Myocyte (in vitro differentiated cells): ENCODE results near the gene ANKMY1. TPM values are rescaled to one million over a fixed set of nuclear protein-coding genes. Genes with fewer than 3 reads are reported as not detected.

Source experiments
- DNase-seq: peaks from one replicate; pipeline ENCODE4 v3.0.0-alpha.2; 2012; ENCODE audit warnings: low read depth
- total RNA-seq: library from RNA; depleted of rRNA; stranded (reverse); fragments of >200 nt; gene quantifications from 2 replicates; pipeline ENCODE4 v1.2.3, GENCODE V29; 2014

Gene ANKMY1
- total RNA-seq, 1 donor from 2014 or later: 5.3 TPM

DNA sequence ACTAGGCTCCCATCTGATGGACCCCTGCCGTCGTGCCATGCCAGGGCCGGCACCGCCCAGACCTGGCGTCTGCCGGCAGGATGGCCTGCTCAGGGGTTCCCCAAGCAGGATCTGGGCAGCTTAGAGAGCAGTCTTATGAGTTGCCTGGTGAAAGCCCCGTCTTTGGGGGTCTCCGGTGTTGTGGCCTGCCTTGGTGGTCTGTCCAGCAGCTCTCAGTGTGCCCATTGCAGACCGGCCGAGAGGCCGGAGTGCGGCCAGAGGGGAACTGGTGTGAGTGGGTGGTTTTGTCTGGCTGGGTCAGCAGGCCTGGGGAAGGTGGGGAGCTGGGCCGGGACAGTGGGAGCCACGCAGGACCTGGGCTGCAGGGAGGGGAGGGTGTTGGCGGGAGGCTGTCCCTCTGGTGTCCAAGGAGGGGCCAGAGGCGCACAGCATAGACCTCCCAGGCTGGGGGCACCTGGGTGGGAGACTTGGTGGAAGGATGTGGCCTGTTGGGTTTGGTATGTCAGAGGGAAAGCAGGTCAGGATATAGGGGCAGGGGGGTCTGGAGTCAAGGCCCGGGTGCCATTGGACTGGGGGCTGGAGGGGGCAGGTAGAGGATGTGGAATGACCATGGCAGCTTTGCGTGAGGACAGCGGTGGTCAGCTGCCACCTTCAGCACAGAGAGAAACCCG lies 105.9 kb downstream of the ANKMY1 start:
- DNase-seq: no peak

DNA sequence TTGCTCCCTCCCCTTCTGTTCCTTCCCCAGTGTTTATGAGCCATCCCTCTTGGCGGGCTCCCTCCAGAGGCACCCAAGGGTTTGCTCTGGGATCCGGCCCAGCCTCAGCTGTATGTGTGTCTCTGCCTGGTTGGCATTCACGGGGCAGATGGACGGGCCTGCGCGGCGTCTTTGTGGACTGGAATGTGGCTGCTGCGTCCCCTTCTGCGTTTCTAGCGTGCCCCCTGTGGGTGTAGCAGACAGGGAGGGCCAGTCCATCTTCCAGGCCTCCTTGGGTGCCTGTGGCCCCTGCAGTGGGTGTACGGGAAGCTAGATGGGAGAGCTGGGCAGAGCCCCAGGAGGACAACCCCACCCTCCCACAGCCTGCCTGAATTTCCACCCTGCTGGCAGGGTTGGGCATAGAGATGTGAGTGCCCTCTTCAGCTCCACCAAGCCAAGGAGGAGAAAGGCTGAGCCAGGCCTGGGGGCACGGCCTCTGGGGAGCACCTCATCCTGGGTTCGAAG lies 106.6 kb downstream of the ANKMY1 start:
- DNase-seq: no peak

DNA sequence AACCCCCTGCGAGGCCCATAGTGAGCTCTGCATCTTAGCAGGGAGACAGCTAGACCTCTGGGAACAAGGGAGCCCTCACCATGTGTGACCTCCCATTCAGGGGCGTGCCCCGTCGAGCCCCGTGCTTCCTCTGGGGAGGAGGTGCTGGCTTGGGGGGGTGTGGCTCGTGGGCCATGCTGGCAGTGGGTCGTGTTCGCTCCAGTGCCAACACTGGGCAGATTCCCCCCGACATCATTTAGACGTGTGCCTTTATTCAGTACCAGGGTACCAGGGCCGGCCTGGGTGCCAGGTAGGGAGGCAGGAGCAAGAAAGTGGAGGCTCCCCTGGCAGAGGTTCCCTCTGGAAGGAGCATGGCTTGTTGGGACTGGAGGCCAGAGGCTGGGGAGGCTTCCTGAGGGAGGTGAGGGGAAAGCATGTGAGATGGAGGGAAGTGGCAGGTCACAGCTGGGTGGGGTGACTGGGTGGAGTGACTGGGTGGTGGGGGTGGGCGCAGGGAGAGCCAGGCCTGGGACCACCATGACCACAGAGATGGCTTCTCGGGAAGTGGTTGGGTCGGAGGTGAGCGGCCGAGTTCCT lies 107.2 kb downstream of the ANKMY1 start:
- no peak for DNase-seq

DNA sequence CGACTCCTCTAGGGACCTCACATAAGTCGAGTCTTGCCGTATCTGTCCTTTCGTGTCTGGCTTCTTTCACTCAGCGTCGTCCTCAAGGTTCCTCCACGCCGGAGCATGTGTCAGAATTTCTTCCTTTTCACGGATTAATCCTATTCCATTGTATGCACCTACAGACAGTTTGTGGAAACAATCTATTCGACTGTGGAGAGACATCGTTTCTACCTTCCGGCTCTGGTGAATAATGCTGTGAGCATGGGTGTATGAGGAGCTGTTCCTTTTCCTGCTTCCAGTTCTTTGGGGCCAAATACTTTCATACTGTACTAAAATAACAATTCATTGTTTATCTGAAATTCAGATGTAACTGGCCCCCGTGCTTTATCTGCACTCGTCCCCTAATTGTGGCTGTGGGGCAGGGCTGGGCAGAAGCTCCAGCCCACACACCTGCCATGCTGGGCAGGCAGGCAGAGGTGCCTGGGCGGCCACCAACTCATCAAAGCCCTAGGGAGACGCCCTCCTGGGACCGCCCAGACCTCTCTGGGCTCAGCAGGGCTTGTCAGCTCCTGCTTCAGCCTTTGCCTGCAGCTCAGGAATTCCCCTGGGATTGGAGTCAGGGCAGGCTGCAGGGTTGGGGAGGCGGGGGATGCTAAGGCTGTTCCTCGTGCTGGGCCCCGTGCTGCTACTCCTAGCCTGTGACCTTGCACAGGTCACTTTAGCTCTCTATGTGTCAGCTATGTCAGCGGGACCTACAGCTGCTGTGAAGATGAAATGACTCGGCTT lies 107.8 kb downstream of the ANKMY1 start:
- DNase-seq: no peak

DNA sequence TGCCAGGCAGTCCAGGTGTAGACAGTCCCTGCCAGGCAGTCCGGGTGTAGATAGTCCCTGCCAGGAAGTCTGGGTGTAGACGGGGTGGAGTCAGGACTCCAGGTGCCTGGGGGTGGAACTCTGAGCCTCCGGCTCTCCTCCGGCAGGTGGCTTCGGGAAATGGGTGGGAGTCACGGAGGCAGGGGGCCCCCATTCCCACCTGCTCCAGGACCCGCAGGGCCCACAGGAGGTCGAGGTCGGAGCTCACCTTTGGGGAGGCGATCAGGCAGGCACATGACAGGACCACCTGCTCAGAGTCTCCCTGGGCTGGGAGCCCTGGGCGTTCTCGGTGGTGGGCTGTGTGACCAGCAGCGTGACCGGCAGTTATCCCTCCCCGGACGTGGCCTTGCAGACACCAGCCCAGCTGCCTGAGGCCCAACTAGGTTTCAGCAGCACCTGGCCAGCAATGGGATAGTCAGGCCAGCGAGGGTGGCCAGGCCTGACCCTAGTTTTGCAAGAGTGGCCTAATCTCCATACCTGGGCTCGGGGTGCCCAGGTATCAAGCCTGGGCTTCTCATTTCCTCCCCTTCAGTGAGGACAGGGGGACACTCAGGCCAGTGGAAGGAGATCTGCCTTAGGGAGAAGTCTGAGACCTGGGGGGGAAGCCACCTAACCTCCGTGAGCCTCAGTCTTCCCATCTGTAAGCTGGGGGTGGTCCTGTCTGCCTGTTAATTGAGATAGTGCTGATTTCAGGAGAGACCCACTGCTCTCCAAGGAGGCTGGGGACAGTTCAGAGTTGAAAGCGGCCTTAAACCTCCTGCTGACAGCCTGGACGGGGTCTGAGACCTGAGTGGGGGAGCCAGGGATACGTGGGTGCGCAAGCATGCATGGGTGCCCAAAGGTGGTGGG lies 109.2 kb downstream of the ANKMY1 start:
- DNase-seq: no peak

DNA sequence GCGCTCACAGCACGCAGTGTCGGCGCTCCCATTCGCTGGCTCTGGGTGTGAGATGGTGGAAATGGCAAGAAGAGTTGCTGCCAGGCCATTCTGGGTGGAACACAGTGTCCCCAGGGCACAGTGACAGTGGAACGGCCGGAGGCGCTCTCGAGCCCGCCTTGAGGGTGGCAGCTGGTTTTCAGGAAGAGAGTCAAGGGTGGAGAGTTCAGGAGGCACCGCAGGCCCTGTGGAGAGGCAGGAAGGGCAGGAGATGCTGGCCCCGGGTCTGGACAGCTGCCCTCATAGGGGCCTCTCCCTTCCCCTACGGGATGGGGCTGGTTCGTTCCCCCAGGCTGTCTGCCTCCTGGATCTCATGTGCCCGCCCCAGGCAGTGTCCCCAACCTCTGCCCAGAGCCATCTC lies 109.9 kb downstream of the ANKMY1 start:
- no peak for DNase-seq

DNA sequence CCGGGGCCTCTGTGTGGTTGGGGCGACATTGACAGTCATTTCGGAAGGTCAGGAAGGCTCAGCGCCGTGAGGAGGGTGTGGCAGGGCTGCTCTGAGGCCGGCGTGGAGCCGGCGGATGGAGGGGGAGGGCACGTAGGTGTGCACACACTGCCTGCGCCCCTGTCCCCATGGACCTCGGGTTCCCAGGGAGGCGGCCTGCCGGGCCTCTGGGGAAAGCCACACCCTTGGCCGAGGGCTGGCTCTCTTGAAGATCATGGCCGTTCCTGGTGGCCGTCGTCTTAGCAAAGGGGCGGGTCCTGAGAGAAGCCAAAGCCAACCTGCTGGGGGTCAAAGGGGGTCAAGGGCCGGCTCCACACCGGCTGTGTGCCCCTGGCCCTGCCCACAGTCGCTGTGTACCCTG lies 110.5 kb downstream of the ANKMY1 start:
- no peak for DNase-seq

DNA sequence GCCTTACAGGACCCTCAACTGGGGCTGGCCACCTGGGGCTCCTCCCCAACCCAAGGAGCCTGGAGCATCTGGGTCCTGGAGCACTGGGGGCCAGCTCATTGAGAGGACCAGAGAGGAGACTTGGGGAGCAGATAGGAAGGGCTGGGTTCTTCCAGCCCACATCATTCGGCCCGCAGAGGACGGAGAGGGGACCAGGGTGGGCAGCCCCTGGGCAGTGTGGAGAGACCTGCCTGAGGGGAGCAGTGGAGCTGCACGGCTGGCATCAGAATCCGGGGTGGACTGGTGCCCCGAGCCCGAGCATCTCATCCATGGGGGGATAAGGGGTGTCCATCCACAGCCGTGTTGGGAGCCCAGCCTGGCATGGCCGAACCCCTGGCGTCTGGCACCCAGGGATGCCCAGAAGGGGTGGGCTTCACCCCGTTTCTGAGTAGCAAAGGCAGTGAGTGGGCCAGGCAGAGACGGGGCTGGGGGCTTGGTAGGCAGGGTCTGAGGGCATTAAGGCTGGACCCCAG lies 111.1 kb downstream of the ANKMY1 start:
- DNase-seq: no peak

DNA sequence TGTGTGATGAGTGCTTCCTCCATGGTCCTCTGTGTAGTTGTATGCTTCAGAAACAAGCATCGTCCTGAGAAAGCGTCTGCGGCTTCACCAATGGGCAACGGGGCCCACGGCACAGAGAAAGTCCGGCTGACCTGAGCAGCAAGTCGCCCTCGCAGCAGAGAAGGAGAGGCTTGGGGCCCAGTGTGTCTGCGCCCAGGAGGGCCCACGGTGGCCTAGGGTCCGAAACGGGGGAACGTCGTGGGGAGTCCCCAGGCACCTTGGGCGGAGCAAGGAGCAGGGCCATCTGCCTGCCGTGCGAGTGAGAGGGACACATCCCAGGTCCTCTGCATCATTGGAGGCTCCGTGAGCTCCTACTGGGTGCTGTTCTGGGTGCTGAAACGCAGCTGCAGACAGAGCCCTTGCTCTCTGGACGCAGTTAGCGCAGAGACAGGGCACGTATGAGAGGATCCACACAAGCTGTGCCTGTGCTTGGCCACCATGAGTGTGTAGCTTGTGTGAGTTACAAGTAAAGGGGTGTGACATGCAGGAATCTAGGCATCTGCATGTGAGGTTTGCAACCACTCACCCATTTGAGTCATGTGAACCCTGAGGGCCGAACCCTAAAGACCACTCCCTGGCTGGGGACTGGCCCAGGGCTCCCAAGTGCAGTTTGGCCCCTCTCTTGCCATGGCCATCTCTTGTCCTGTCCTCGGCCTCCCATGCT lies 111.7 kb downstream of the ANKMY1 start:
- DNase-seq: no peak

DNA sequence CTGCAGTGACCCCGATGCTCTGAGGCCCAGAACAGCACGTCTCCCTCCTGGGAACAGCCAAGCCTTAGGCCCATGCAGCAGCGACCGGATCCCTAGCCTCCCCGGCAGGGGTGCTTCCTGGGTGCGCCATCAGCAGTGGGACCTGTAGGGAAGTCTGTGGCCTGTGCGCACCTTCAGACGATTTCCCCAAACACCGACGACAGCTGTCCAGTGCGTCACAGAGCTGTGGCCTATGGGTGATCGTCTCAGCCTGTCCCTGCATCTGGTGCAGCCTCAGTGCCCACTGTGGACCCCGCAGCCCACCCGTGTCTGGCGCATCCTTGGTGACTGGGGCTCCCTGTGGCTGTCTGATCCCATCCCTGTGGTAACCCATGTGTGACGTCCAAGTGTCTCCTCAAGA lies 113.3 kb downstream of the ANKMY1 start:
- DNase-seq: no peak

DNA sequence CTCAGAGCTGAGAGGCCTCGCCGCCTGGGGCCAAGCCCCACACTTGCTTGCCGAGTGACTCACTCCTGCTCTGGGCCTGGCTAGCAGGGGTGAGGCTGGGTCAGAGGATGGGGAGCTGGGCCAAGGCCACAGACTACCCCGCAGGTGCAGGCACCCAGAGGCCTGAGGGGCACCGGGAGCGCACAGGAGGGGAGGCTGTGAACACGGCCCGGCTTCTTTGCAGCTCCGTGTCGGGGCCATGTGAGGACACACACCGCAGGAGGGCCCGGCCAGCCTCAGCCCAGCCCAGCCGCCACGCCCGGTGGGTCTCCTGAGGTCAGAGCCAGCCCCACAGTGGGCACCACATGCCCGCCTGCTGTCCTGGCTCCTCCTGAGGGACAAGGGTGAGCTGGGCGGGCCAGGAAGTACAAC lies 113.9 kb downstream of the ANKMY1 start:
- peak; percentile 69 for DNase-seq

DNA sequence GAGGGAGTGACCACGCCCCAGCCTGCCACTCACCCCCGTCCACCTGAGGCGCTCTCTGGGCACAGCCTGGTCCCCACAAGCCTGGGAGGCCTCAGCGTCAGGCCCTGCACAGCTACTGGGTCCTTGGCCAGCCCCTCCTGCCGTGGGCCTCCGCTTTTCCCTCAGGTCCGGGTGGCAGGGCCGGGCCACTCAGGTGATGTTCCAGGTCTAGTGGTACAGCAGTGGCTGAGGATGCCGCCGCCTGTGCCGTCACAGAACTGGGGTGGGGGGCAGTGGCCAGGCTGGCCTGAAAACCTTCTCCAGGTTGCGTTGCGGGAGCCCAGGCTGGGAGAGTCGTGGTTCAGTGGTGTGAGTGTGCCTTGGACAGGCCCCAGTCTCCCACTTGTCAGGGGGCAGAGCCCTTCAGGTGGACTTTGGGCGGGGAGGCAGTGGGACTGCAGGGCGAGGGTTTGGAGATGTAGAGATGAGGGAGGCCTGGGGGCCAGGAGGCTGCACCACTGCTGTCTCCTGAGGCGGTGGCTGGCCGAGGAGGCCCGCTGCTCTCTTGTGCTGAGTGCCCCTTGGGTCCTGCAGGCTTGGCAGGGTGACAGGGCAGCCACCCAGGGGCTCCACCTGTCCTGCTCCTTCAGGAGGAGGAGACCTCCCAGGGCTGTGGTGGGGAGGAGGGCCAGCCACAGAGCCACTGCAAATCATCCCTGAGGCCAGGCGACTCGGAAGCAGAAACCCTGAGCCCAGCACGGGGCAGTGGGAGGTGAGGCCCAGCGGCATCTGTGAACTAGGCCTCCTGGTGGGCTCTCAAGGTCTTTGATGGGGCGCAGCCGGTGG lies 114.7 kb downstream of the ANKMY1 start:
- peak; percentile 66 for DNase-seq

DNA sequence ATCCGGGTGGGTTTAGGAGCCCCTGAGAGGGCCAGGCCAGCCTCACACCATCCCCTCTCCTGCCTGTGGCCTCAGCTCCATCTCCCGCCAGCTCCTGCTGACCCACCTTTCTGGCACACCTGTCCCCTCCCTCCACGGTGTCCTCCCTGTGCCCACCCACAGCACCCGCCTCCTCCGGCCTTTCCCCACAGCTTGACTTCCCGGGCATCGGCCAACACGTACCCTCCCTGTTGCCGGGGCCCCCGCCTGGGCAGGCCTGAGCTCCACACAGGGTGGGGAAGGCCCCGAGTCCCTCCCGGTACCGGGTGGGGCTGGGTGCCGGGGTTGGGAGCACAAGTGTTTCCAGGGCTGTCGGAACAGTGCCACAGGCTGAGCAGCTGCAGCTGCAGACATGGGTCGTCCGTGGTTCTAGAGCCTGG lies 115.8 kb downstream of the ANKMY1 start:
- peak; percentile 79 for DNase-seq

DNA sequence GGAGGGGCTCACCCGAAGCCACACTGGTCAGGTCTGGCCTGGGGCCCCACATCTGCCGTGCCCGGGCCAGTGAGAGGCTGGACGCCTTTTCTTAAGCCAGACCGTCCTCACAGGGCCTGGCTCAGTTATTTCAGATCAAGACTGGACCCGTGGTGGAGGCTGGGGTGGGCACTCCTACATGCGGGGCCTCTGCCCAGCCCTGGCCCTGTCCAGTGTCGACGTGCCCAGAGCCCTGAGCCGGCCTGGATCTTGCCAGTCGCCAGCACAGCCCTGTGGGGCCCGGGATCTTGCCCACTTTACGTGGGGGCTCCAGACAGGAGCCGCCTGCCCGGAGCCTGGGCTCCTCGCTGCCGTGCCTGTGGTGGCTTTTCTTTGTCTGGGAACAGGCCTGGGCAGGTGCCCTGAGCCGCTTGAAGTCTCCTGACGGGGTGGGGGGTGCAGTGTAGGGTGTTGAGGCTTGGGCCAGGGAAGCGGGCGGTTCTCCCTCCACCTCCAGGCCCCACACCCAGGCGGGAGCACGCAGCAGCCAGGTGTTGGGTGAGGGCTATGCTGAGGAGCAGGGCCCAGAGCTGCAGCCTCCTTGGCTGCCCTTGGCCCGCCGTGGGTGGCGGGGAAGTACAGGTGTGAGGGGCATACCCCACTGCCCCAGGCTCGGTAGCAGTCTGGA lies 116.3 kb downstream of the ANKMY1 start:
- DNase-seq: peak; percentile 49

DNA sequence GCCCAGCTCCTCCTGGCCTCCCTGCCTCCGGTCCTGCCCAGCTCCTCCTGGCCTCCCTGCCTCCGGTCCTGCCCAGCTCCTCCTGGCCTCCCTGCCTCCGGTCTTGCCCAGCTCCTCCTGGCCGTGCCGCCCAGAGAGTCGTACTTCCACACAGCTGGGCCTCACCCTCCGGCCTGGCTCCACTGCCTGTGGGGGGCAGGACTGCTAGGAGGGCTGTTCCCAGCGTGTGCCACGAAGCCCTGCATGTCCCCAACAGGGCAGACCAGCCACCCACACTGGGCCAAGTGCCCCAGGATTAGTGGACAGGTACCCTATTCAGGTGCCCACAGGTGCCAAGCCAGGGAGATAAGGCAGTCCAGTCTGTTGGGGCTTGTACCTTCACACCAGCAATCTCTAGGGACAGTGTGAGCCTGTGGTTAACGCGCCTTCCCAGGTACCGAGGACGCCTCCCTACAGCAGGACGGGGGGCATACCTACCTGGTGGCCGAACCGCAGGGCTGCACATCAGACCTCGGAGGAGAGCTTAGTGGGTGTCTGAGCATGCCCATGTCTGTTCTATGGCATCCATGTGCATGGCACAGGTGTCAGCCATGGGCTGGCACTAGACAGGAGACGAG lies 117.0 kb downstream of the ANKMY1 start:
- DNase-seq: no peak

DNA sequence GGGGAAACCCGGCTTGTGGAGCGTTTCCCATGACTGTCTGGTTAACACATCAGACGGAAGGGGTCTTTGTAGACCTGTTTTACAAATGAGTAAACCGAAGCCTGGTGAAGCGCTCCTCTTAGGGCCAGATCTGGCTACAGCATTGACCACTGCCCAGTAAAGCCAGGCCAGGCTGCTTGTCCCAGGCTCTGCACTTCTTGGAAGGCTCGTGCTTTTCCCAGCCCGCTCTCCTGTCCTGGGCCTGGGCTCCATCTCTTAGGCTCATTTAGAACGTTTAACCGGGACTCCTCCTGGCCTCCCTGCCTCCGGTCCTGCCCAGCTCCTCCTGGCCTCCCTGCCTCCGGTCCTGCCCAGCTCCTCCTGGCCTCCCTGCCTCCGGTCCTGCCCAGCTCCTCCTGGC lies 117.5 kb downstream of the ANKMY1 start:
- no peak for DNase-seq

DNA sequence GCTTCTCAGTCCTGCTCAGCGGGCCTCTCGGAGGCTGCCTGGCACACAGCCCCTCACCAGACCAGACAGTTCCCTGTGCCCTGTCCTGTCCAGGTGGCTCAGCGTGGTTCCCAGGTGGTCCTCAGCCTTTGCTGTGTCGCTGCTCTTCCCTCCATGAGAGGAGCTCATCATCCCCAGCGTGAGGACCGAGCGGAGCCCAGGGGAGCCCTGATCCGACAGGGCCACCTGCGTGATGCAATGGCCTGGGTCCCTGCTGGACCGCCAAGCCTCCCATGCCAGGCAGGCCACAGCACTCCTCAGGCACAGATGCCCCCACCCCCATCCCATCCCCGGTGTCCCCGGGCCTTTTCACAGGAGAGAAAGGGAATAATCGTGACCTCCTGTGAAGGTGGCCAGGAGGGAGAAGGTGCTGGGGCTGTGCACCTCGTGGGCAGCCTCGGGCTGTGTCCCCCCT lies 118.1 kb downstream of the ANKMY1 start:
- no peak for DNase-seq
